GM18907 (cell line): ENCODE measurements around the gene CACNB4.

ENCODE experiments used
- ATAC-seq: cut with Tn5 transposase; IDR thresholded peaks from one replicate; pipeline ENCODE4 v1.9.1; 2021; ENCODE audit warnings: mild to moderate bottlenecking, moderate library complexity; ENCODE audit not compliant: unreplicated experiment

CACNB4 gene

DNA sequence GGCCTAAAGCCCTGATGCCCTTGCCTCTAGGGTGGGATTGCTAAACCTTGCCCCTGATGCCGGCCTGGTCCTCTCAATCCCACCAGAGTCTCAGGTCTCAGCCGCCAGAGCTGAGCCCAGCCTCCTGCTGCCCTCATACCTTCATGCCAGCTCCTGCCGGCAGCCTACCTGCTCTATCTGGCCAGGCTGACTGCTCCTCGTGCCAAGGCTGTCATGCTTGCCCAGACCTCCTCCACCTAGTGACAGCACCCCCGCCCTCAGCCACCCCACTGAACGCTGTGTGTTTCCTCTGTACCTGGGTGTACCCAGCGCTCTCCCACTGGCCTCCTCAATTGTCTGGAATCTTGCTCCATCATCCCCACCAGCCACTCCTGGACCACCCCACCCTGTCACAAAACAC lies 120.1 kb downstream of the CACNB4 start:
- no peak for ATAC-seq

DNA sequence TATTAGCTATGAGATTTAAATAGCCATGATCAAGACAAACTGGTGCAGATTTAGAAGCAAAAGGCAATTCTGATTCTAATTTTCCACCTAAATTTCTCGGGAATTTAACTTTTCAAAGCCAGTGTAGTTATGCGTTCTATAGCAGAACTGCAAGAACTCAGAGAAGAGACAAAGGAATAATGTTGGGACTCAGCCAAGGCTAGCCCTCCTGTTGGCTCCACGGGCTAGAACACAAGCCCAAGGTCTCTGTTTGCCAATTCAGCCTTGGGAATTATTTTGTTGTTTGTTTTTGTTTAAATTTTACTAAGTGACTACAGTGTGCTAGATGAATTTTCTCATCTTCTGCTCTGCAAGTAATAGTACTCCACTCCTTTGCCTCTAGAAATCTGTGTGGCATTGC lies 121.2 kb downstream of the CACNB4 start:
- ATAC-seq: no peak

GRCh38 chr2:151976945-151977353 lies 121.9 kb downstream of the CACNB4 start:
- peak; percentile 86 for ATAC-seq

DNA sequence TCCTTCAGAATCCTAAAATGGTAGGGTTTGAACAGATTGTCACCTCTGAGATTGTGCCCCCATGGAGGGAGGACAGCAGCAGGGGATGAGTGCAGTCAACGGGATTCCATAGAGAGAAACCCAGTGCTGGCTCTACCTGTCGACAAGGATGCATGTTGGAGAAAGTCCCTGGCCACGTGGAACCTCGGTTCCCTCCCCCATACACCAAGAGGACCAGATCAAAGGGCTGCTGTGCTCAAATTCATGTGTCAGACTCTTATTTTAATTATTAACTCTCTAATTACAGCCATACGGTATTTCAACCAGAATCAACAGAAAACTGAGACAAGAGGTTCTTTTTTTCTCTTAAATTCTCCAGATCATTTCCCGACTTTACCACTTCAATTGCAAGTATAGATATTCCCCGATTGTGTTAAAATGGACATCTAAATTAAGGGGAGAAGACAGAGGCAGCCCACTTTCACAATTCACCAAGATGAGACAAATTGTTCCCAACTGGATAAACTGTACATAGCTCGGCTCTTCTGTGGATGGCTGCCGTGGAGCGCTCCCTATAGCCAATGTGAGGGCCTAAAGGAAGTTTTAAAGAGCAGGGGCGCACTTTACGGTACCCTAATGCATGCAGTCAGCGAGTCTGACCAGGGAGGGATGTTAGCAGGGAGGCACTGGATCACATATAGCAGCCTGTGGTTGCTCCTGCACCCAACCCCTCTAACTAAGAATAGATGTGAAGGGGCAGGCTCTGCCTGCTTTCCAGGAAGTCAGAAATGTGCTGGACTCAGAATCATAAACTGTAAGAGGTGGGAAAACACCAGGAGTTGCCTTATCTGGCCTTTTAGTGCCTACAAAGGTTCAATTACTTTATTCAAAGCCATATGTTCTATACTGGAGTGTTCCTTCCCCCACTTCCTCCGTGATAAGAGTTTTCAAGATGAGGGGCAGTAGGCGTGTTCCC lies 123.1 kb downstream of the CACNB4 start:
- ATAC-seq: no peak

GRCh38 chr2:151974988-151975387 lies 123.9 kb downstream of the CACNB4 start:
- no peak for ATAC-seq

GRCh38 chr2:151973901-151974199 lies 125.0 kb downstream of the CACNB4 start:
- no peak for ATAC-seq

- no peak for ATAC-seq
Measured at GRCh38 chr2:151973013-151973900, 125.6 kb downstream of the CACNB4 start.

DNA sequence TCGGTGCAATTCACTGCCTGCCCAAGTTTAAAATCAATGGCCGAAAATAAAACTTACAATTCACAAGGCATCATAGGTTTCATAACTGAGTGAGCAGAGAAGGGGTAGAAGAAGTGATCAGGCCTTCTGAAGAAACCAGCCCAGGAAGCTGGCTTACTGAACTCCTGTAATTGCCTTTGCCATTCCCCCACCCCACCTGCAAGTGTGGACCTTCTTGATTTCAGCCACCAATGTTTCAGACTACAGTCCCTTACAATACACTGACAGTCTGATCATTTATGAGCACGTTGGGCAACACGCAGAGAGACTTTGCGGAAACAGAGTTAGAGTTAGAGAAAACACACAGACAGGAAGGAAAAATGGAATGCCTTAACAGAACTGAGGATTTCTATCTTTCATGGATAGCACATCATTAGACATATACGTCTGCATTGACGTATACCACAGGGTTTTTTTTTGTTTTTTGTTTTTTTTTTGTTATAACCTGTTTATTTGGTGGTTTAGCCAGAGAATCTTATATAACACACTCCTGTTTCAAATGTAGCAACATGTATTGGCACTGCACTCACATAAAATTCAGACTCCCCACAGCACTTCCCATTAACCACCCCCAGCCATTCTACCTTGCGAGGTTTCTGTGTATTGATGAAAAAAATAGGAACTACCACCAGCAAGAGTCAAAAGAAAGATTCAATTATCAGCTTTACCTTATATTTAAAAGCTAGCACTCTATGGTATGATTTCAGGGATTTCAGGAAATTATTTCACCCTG lies 126.4 kb downstream of the CACNB4 start:
- ATAC-seq: no peak

GRCh38 chr2:151971301-151972051 lies 127.4 kb downstream of the CACNB4 start:
- no peak for ATAC-seq

GRCh38 chr2:151968770-151969470 lies 129.9 kb downstream of the CACNB4 start:
- ATAC-seq: no peak

- no peak for ATAC-seq
Measured at GRCh38 chr2:151967829-151968722, 130.8 kb downstream of the CACNB4 start.

GRCh38 chr2:151965884-151966283 lies 133.0 kb downstream of the CACNB4 start:
- no peak for ATAC-seq

GRCh38 chr2:151961558-151961957 lies 137.3 kb downstream of the CACNB4 start:
- ATAC-seq: no peak

- no peak for ATAC-seq
Measured at GRCh38 chr2:151959238-151959637, 139.6 kb downstream of the CACNB4 start.

DNA sequence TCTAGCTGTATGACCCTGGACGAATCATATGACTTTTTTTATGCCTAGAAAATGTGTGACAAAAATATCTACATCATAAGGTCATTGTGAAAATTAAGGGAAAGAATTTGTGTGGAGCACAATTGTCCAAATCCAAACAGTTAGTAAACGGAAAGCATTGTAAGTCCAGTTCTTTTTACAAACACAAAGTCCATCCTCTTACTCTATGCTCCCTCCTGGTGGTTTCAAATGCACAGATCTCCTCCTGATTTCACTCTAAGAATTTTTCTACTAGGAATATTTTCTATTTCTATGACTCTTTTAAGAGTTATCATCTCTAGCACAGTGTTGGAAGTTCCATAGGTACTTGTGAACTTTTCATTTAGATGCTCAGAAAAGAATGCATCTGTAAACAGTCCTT lies 145.4 kb downstream of the CACNB4 start:
- ATAC-seq: no peak

DNA sequence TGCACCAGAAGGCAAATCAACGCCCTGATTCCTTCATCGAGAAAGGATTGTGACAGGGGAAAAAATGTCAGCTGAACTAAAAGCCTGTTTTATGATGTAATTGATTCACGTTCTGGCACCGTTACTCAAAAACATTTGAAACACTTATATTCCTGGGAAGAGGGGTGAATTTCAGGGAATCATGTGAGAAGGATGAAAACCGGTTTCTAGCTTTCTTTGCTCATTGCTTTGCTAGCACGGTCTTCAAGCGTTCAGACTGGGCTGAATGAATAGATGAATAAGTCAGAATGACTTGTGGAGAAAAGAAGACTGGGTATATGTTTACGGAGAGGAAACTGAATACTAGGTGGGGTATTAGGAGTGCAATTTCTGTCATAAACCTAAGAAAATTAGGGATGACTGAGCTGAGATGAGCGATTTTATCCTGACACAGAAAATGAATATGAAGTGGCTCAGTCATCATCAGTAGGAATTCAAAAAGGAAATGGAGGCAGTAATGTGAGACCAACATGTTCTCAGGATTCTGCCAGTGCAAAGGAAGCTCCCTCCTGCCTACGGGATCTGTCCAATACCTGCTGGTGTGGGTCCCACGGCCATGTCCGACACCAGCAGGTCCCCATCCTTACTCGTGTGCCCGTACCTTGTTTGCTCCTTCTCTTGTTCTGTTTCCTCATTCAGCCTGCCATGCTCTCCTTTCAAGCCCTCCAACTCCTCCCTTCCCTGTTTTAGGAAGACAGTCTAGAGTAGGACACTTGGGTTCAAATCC lies 146.0 kb downstream of the CACNB4 start:
- ATAC-seq: no peak

DNA sequence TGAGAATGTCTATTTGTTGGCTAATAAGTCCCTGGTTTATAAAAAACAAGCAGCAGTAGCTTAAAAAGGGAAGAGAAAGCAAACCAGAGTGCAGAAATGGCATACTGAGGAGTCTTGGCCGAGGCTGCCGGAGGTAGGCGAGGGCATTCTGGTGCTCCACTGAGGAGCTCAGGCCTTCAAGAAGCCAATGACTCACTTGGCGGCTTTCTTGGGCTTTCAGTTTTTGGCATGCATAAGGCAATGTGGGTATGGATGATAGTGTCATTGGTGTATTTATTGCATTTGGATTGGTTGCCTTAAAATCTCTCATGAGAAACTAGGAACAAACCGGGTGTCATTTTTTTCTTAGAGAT lies 151.1 kb downstream of the CACNB4 start:
- peak; percentile 37 for ATAC-seq
